Measurements from ENCODE around the gene IL2RA.
"Not testable (repeated sequence)": the region's sequence is repeated elsewhere in the genome, so short reads cannot be mapped to it uniquely, and the experiment has no call there.

IL2RA gene

DNA sequence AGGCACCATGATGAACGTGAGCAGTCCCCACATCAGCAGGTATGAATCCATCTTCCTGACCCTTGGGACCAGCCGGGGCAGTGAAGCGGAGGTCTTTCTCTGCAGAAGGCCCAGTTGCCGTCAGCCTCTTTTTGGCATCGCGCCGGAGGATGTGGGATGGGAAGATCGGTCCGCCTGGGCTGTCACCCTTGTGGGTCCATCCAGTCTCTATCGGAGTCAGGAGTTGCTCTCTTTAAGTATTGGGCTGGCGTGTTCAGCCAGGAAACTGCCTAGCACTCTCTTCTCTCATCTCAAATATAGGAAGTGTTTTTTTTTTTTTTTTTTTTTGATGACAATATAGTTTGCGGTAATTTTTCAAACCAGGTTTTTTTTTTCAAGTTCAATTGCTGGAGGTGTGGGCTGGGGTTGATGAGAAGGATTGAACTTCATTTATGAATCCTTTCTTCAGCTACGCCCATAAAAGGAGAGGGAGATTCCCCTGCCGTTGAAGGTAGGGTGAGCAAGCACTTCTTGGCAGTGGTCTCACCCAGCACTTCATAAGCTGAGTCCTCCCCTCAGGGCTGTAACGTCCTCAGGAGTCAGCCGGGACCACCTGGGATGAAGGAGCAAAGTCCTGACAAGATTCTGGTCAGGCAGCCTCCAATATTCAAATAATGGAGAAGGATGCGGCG is at the start of gene IL2RA:
TSS of gene IL2RA (minus strand) at position 267 of the 671 bp plus-strand sequence. CDS start at position 51, 216 bp downstream.
- no peak within 1 kb of the TSS for H3K4me3 ChIP-seq (ENCODE audit: low read depth, low read length)
- TF ChIP-seq, protein P1, sequence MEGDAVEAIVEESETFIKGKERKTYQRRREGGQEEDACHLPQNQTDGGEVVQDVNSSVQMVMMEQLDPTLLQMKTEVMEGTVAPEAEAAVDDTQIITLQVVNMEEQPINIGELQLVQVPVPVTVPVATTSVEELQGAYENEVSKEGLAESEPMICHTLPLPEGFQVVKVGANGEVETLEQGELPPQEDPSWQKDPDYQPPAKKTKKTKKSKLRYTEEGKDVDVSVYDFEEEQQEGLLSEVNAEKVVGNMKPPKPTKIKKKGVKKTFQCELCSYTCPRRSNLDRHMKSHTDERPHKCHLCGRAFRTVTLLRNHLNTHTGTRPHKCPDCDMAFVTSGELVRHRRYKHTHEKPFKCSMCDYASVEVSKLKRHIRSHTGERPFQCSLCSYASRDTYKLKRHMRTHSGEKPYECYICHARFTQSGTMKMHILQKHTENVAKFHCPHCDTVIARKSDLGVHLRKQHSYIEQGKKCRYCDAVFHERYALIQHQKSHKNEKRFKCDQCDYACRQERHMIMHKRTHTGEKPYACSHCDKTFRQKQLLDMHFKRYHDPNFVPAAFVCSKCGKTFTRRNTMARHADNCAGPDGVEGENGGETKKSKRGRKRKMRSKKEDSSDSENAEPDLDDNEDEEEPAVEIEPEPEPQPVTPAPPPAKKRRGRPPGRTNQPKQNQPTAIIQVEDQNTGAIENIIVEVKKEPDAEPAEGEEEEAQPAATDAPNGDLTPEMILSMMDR (IDR thresholded peaks at IDR 0.05; ENCODE audit: insufficient read depth, low read length, missing control alignments): no peak
- CTCF ChIA-PET: no interaction called here
- DNase-seq (ENCODE audit: low read depth, low spot score): no peak
- POLR2A ChIA-PET: no interaction called here

DNA sequence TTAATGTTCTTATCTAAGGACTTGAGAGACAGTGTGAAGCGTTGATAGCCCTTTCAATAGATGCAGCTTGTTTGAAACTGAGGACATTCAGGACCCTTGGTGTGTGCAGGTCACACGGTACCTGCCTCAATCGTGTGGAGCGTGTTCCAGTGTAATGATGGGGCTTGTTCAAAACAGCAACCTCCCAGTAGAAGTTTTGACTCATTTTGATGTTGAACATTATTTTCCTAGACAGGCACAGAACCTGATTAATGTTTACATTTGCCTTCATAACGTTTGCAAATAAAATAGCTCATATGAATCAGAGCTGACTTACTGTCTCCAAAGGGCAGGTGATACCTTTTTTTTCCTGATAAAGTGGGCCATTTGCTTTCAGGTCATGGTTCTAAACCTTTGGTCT is 48.0 kb upstream of the IL2RA start:
- TF ChIP-seq, protein P1 (IDR thresholded peaks at IDR 0.05; ENCODE audit: insufficient read depth, low read length, missing control alignments): no peak
- no peak for DNase-seq (ENCODE audit: low read depth, low spot score)
- ChIA-PET POLR2A (no interaction called here), CTCF (interaction anchor here (0.7 to 7.9 kb wide), 12 partner anchors 10 to 300 kb away, joined by 3 to 132 read pairs (median 10); partner anchors contain the start of gene PFKFB3)
- no peak overlapping the region for H3K4me3 ChIP-seq (ENCODE audit: low read depth, low read length)

DNA sequence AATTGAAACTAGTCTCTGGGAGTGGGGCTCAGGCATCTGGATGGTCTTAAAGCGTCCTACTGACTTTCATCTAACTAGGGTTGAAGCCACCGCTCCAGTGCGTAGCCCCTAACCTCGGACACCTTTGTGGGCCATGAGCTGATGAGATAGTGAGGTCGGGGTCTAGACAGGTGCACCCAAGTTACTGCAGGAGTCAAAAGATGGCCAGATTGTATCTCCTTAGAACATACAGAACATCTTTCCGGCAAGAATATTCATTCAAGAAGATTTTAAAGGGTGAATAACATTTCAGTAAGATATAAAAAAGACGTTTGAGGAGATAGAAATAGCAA is 47.2 kb upstream of the IL2RA start:
- CTCF ChIA-PET: interaction anchor here (0.7 to 7.9 kb wide), 11 partner anchors 9 to 300 kb away, joined by 3 to 132 read pairs (median 11); partner anchors contain the start of gene PFKFB3
- TF ChIP-seq, protein P1 (IDR thresholded peaks at IDR 0.05; ENCODE audit: insufficient read depth, low read length, missing control alignments): no peak
- H3K4me3 ChIP-seq (ENCODE audit: low read depth, low read length): no peak overlapping the region

DNA sequence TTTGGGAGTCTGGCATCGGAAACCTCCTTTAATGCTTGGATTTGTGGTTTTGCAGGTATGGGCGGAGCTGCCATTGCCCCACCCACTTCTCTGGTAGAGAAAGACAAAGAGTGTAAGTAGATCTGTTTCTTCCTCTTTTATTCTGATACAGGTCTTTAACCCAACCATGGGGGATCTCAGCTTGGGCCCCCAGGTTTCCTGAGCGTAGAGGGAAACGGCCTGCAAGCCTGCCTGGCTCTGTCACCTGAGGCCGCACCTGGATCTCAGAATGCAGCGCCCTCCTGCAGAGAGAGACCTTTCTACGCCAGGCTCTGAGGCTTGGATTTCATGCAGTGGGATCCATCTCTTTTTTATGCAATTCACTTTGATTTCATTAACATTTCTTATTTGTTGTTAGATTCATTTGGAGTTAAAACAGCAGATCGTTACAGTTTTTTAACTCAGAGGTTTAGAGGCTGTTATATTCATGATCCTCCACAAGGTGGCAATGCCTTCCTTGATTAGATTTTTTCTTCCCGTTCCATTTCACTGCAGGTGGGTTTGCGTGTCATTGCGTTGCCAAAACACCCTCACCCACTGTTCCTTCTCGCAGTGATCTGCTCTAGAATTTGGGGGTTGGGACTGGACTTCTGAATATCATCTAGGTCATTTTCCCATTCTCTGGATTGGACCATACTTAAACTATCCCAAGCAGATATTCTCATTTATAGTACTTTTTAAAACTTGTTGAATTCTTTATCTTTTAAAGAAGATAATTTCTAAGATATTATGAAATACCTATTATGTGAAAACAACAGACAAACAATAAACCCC is 46.7 kb upstream of the IL2RA start:
- CTCF ChIA-PET: interaction anchor here (0.7 to 7.9 kb wide), 10 partner anchors 22 to 301 kb away, joined by 3 to 132 read pairs (median 22); partner anchors contain the start of gene PFKFB3
- TF ChIP-seq, protein P1 (IDR thresholded peaks at IDR 0.05; ENCODE audit: insufficient read depth, low read length, missing control alignments): peak; percentile 30
- DNase-seq (ENCODE audit: low read depth, low spot score): no peak
- POLR2A ChIA-PET: no interaction called here
- no peak overlapping the region for H3K4me3 ChIP-seq (ENCODE audit: low read depth, low read length)

More for the DNA sequence above, 47.2 kb upstream of the IL2RA start:
- POLR2A ChIA-PET: no interaction called here
- DNase-seq (ENCODE audit: low read depth, low spot score): no peak

GRCh38 chr10:6108072-6108471 is 45.9 kb upstream of the IL2RA start:
- POLR2A ChIA-PET: no interaction called here
- CTCF ChIA-PET: interaction anchor here (0.8 to 7.9 kb wide), 8 partner anchors 12 to 298 kb away, joined by 3 to 132 read pairs (median 22); partner anchors contain the start of gene PFKFB3
- H3K4me3 ChIP-seq (ENCODE audit: low read depth, low read length): no peak overlapping the region
- TF ChIP-seq, protein P1 (IDR thresholded peaks at IDR 0.05; ENCODE audit: insufficient read depth, low read length, missing control alignments): no peak
- DNase-seq (ENCODE audit: low read depth, low spot score): no peak

DNA sequence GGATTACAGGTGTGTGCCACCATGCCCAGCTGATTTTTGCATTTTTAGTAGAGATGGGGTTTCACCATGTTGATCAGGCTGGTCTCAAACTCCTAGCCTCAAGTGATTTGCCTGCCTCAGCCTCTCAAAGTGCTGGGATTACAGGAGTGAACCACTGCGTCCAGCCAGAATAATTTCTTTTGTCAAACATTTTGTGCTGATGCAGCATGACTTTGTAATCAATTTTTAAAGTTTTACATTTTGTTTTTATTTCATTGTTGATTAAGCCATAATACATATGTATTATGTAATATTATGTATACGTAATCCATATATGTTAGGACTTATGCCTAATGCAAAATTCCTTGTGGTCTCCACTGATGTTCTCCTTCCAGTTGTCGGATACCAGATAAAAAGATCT is 45.4 kb upstream of the IL2RA start:
- H3K4me3 ChIP-seq (ENCODE audit: low read depth, low read length); DNase-seq (ENCODE audit: low read depth, low spot score); POLR2A ChIA-PET: not testable (repeated sequence)
- CTCF ChIA-PET: interaction anchor here (1.2 to 7.9 kb wide), 9 partner anchors 11 to 298 kb away, joined by 3 to 132 read pairs (median 22); partner anchors contain the start of genes PFKFB3 and RBM17

All from AG04449 (cell line).